Activated T-cell treated with anti-CD3 and anti-CD28 coated beads, Interleukin-2, amount 50 U/mL, for 1 hour (primary cell): Measurements from ENCODE around the gene PSMD3.
A peak's percentile ranks its signal among the peaks of the same experiment; 100 is the strongest.

ENCODE experiments used
- DNase-seq: peaks from one replicate; pipeline ENCODE4 v3.0.0-alpha.2; 2020

Gene PSMD3

GRCh38 chr17:39962642-39963220 lies 17.9 kb upstream of the PSMD3 start, which contains the start of gene GSDMA:
TSS of gene GSDMA (plus strand) at chr17:39963004. CDS start at chr17:39965688, 2,684 bp downstream.
- DNase-seq: no peak

- DNase-seq: peak; percentile 38
Measured at GRCh38 chr17:39963829-39964228, 16.8 kb upstream of the PSMD3 start.

GRCh38 chr17:39965017-39965699 lies 15.4 kb upstream of the PSMD3 start:
- no peak for DNase-seq

- no peak for DNase-seq
Measured at GRCh38 chr17:39966771-39967170, 13.8 kb upstream of the PSMD3 start.

- DNase-seq: no peak
Measured at GRCh38 chr17:39968761-39969160, 11.8 kb upstream of the PSMD3 start.

- no peak for DNase-seq
Measured at GRCh38 chr17:39969375-39969774, 11.2 kb upstream of the PSMD3 start.

GRCh38 chr17:39970157-39970692 lies 10.4 kb upstream of the PSMD3 start:
- no peak for DNase-seq

GRCh38 chr17:39971076-39971603 lies 9.5 kb upstream of the PSMD3 start:
- DNase-seq: no peak

- no peak for DNase-seq
Measured at GRCh38 chr17:39972271-39972670, 8.3 kb upstream of the PSMD3 start.

- no peak for DNase-seq
Measured at GRCh38 chr17:39973496-39973895, 7.1 kb upstream of the PSMD3 start.

GRCh38 chr17:39974433-39974832 lies 6.2 kb upstream of the PSMD3 start:
- no peak for DNase-seq

GRCh38 chr17:39975801-39976200 lies 4.8 kb upstream of the PSMD3 start:
- no peak for DNase-seq

- no peak for DNase-seq
Measured at GRCh38 chr17:39979016-39979670, 1.5 kb upstream of the PSMD3 start.

GRCh38 chr17:39979893-39980350 lies 685 bp upstream of the PSMD3 start:
- DNase-seq: no peak

- DNase-seq: no peak
Measured at GRCh38 chr17:39981207-39981741, 667 bp downstream of the PSMD3 start.

- no peak for DNase-seq
Measured at GRCh38 chr17:39981766-39982375, 1.3 kb downstream of the PSMD3 start.

- no peak for DNase-seq
Measured at GRCh38 chr17:39988206-39988810, 7.7 kb downstream of the PSMD3 start.

- no peak for DNase-seq
Measured at GRCh38 chr17:39994448-39994847, 13.8 kb downstream of the PSMD3 start.

- DNase-seq: no peak
Measured at GRCh38 chr17:39995438-39995837, 14.8 kb downstream of the PSMD3 start.

GRCh38 chr17:39996162-39996561 lies 15.6 kb downstream of the PSMD3 start:
- DNase-seq: no peak

GRCh38 chr17:39996800-39997199 lies 16.2 kb downstream of the PSMD3 start:
- no peak for DNase-seq

GRCh38 chr17:39997543-39997942 lies 16.9 kb downstream of the PSMD3 start:
- no peak for DNase-seq
